Panc1 (cell line): ENCODE measurements around the gene CCDC159. TPM values are rescaled to one million over a fixed set of nuclear protein-coding genes. Genes with fewer than 3 reads are reported as not detected.

Source experiments
- ATAC-seq: fragments of 200-7000 bp; cut with Tn5 transposase; 2 replicates; pipeline ENCODE4 v1.9.1; 2020; ENCODE audit warnings: mild to moderate bottlenecking, moderate library complexity
- BruUV-seq: library from RNA; stranded (reverse); fragments of 400-500 nt; replicated peaks from 2 replicates; lab custom pipeline; 2021; lab: Mats Ljungman, UMichigan
- CTCF ChIA-PET: fragments of 300-600 bp; sonication (Branson Sonifier 250); formaldehyde crosslinking; loops from one replicate; lab custom pipeline; 2022; ENCODE audit warnings: antibody characterized with exemption; lab: Charles Lee
- POLR2A ChIA-PET: fragments of 300-600 bp; sonication (Branson Sonifier 250); formaldehyde crosslinking; loops from one replicate; lab custom pipeline; 2022; ENCODE audit warnings: antibody characterized with exemption; lab: Charles Lee
- DNase-seq: peaks from one replicate; pipeline ENCODE4 v3.0.0-alpha.2; 2010; ENCODE audit warnings: low read depth, low spot score
- H3K27ac ChIP-seq: 2 replicates; pipeline ENCODE4 v1.5.1; 2011; ENCODE audit warnings: mild to moderate bottlenecking, low read length, inconsistent platforms
- H3K27me3 ChIP-seq: fragments of 200-500 bp; sonication (Bioruptor generic); 2 replicates; pipeline ENCODE4 v1.6.0; 2014; ENCODE audit warnings: low read length, inconsistent platforms; ENCODE audit not compliant: control insufficient read depth, insufficient read depth
- H3K36me3 ChIP-seq: fragments of 200-500 bp; sonication (Bioruptor generic); 2 replicates; pipeline ENCODE4 v1.5.1; 2014; ENCODE audit warnings: inconsistent platforms, mild to moderate bottlenecking, low read length, moderate library complexity; ENCODE audit not compliant: control insufficient read depth, insufficient read depth
- H3K4me1 ChIP-seq: 2 replicates; pipeline ENCODE4 v1.5.1; 2011; ENCODE audit warnings: inconsistent platforms, mild to moderate bottlenecking, low read length, moderate library complexity; ENCODE audit not compliant: control insufficient read depth, insufficient read depth
- H3K4me3 ChIP-seq, 2 experiments: 2 replicates each; pipeline ENCODE4 v1.5.1; 2011 to 2012; ENCODE audit warnings: low read depth in 2 of 2, low read length in 2 of 2, mild to moderate bottlenecking in 2 of 2, inconsistent platforms in 1 of 2, moderate library complexity in 1 of 2
- H3K9me3 ChIP-seq: fragments of 200-500 bp; sonication (Bioruptor generic); 2 replicates; pipeline ENCODE4 v1.5.1; 2014; ENCODE audit warnings: low read depth, mild to moderate bottlenecking, inconsistent platforms, low read length, moderate library complexity; ENCODE audit not compliant: control insufficient read depth, insufficient read depth
- POLR2AphosphoS5 ChIP-seq: IDR thresholded peaks from 2 replicates; pipeline ENCODE4 v1.6.1; 2012; ENCODE audit warnings: mild to moderate bottlenecking, low read depth, low read length, moderate library complexity
- SIN3A ChIP-seq: IDR thresholded peaks from 2 replicates; pipeline ENCODE4 v1.6.1; 2012; ENCODE audit warnings: low read depth, mild to moderate bottlenecking, low read length, moderate library complexity, borderline replicate concordance; ENCODE audit not compliant: insufficient read depth
- TCF7L2 ChIP-seq: IDR thresholded peaks from 2 replicates; pipeline ENCODE4 v1.6.1; 2011; ENCODE audit warnings: mild to moderate bottlenecking, low read depth, low read length, inconsistent platforms
- in situ Hi-C: cut with HindIII; loops from 2 replicates; pipeline ENCODE4 v1.10.0; 2016; ENCODE audit warnings: low sequenced_read_pairs, low pct_unique_long_range_greater_than_20kb
- intact Hi-C: fragments of 100-400 bp; cut with micrococcal nuclease; formaldehyde crosslinking; loops from one replicate; pipeline ENCODE4 v1.10.0; 2022; ENCODE audit not compliant: unreplicated experiment
- total RNA-seq: library from RNA; stranded (reverse); gene quantifications from one replicate; pipeline ENCODE4 v1.2.1, GENCODE V29; 2021; ENCODE audit not compliant: unreplicated experiment
- TF ChIP-seq, protein P1 (sequence below): fragments of 450-650 bp; IDR thresholded peaks from 2 replicates; pipeline ENCODE4 v1.5.1; 2017; ENCODE audit warnings: mild to moderate bottlenecking
- TF ChIP-seq, protein P2 (sequence below), 2 experiments: IDR thresholded peaks; 2 replicates each; pipeline ENCODE4 v1.6.1; 2011 to 2012; ENCODE audit warnings: low read depth in 2 of 2, control low read depth in 1 of 2, low read length in 1 of 2, mild to moderate bottlenecking in 1 of 2, moderate library complexity in 1 of 2; ENCODE audit not compliant: insufficient read depth in 1 of 2

The CCDC159 gene
- total RNA-seq, 1 experiment from 2014 or later = 46.6 TPM

DNA sequence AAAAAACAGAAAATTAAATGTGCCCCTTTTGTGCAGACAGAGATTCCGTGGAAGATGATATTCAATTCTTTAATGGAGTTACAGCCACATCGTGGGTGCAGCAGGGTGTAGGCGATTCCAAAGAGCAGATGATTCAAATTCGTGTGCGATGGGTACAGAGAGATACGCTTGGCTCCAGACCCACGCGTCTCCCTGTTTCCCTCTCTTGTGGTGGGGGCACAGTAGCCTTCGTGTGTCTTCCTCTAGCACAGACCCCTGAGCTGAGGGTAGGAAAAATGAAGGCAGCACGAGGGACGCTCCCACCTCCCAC is 45.6 kb upstream of the CCDC159 start:
- no peaks in the 10 kb centered on the region for H3K4me1 ChIP-seq
- intact Hi-C loops (no loop called here), in situ Hi-C loops (loop anchor here (25.0 kb wide), 1 partner anchor 262 kb away; the partner anchor contains the start of gene ELOF1)
- H3K27ac ChIP-seq = no peak overlapping the region
- CTCF ChIA-PET = no interaction called here
- no peak for TF ChIP-seq SIN3A
- TF ChIP-seq, protein P1, sequence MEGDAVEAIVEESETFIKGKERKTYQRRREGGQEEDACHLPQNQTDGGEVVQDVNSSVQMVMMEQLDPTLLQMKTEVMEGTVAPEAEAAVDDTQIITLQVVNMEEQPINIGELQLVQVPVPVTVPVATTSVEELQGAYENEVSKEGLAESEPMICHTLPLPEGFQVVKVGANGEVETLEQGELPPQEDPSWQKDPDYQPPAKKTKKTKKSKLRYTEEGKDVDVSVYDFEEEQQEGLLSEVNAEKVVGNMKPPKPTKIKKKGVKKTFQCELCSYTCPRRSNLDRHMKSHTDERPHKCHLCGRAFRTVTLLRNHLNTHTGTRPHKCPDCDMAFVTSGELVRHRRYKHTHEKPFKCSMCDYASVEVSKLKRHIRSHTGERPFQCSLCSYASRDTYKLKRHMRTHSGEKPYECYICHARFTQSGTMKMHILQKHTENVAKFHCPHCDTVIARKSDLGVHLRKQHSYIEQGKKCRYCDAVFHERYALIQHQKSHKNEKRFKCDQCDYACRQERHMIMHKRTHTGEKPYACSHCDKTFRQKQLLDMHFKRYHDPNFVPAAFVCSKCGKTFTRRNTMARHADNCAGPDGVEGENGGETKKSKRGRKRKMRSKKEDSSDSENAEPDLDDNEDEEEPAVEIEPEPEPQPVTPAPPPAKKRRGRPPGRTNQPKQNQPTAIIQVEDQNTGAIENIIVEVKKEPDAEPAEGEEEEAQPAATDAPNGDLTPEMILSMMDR = no peak
- TF ChIP-seq, protein P2, sequence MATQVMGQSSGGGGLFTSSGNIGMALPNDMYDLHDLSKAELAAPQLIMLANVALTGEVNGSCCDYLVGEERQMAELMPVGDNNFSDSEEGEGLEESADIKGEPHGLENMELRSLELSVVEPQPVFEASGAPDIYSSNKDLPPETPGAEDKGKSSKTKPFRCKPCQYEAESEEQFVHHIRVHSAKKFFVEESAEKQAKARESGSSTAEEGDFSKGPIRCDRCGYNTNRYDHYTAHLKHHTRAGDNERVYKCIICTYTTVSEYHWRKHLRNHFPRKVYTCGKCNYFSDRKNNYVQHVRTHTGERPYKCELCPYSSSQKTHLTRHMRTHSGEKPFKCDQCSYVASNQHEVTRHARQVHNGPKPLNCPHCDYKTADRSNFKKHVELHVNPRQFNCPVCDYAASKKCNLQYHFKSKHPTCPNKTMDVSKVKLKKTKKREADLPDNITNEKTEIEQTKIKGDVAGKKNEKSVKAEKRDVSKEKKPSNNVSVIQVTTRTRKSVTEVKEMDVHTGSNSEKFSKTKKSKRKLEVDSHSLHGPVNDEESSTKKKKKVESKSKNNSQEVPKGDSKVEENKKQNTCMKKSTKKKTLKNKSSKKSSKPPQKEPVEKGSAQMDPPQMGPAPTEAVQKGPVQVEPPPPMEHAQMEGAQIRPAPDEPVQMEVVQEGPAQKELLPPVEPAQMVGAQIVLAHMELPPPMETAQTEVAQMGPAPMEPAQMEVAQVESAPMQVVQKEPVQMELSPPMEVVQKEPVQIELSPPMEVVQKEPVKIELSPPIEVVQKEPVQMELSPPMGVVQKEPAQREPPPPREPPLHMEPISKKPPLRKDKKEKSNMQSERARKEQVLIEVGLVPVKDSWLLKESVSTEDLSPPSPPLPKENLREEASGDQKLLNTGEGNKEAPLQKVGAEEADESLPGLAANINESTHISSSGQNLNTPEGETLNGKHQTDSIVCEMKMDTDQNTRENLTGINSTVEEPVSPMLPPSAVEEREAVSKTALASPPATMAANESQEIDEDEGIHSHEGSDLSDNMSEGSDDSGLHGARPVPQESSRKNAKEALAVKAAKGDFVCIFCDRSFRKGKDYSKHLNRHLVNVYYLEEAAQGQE (IDR thresholded peaks at IDR 0.05; ENCODE audit: insufficient read depth in 1 of 2, low read depth in 2 of 2, low read length in 1 of 2) = no peak
- no peak for TF ChIP-seq TCF7L2
- no peak for TF ChIP-seq POLR2AphosphoS5
- no peak for ATAC-seq
- H3K36me3 ChIP-seq = no peaks in the 10 kb centered on the region
- no TSS peak for BruUV-seq
- no peak overlapping the region for H3K4me3 ChIP-seq
- POLR2A ChIA-PET = no interaction called here
- no peak for DNase-seq
- no peaks in the 10 kb centered on the region for H3K9me3 ChIP-seq
- H3K27me3 ChIP-seq = no peaks in the 10 kb centered on the region

DNA sequence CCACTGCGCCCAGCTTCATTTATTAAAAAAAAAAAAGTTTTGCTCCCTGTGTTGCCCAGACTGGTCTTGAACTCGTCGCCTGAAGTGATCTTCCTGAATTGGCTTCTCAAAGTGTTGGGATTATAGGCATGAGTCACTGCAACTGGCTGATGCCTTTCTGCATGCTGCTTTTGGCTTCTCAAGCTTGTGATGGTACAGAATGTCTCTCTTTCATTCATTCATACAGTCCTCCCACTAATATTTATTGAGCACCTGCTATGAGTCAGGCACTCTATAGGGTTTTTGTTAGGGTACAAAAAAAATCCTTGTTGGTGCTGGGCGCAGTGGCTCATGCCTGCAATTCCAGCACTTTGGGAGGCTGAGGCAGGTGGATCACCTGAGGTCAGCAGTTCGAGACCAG is 41.4 kb upstream of the CCDC159 start:
- DNase-seq (no peak), ATAC-seq (no peak)
- CTCF ChIA-PET = no interaction called here
- no peak for TF ChIP-seq POLR2AphosphoS5
- TF ChIP-seq, protein P1 = no peak
- TF ChIP-seq, protein P2 (IDR thresholded peaks at IDR 0.05; ENCODE audit: insufficient read depth in 1 of 2, low read depth in 2 of 2, low read length in 1 of 2) = no peak
- TF ChIP-seq SIN3A = no peak
- no peak for TF ChIP-seq TCF7L2
- no peaks in the 10 kb centered on the region for H3K27me3 ChIP-seq
- intact Hi-C loops = no loop called here
- H3K9me3 ChIP-seq = no peaks in the 10 kb centered on the region
- POLR2A ChIA-PET = no interaction called here
- in situ Hi-C loops = loop anchor here (25.0 kb wide), 1 partner anchor 257 kb away; the partner anchor contains the start of gene ELOF1
- no peaks in the 10 kb centered on the region for H3K4me1 ChIP-seq
- H3K27ac ChIP-seq = no peak overlapping the region
- no peak overlapping the region for H3K4me3 ChIP-seq
- BruUV-seq = no TSS peak
- H3K36me3 ChIP-seq = no peaks in the 10 kb centered on the region
